Esophagus squamous epithelium (tissue), 4 donors: ENCODE measurements around the gene MRM3.

Experiments used
- POLR2A ChIP-seq, 4 donors: fragments of 450-650 bp; IDR thresholded peaks; one replicate each; pipeline ENCODE4 v1.6.1; 2017; ENCODE audit warnings: antibody characterized with exemption in 4 of 4, mild to moderate bottlenecking in 4 of 4, moderate library complexity in 3 of 4
- TF ChIP-seq, protein P1 (sequence below), 6 experiments: fragments of 450-650 bp in 4 of 6; fragments of 200-600 bp in 2 of 6; sonication (generic) in 2 of 6; IDR thresholded peaks; one replicate each; pipeline ENCODE4 v1.5.1; 2016 to 2019; ENCODE audit warnings: antibody characterized with exemption in 6 of 6, mild to moderate bottlenecking in 4 of 6, moderate library complexity in 4 of 6

DNA sequence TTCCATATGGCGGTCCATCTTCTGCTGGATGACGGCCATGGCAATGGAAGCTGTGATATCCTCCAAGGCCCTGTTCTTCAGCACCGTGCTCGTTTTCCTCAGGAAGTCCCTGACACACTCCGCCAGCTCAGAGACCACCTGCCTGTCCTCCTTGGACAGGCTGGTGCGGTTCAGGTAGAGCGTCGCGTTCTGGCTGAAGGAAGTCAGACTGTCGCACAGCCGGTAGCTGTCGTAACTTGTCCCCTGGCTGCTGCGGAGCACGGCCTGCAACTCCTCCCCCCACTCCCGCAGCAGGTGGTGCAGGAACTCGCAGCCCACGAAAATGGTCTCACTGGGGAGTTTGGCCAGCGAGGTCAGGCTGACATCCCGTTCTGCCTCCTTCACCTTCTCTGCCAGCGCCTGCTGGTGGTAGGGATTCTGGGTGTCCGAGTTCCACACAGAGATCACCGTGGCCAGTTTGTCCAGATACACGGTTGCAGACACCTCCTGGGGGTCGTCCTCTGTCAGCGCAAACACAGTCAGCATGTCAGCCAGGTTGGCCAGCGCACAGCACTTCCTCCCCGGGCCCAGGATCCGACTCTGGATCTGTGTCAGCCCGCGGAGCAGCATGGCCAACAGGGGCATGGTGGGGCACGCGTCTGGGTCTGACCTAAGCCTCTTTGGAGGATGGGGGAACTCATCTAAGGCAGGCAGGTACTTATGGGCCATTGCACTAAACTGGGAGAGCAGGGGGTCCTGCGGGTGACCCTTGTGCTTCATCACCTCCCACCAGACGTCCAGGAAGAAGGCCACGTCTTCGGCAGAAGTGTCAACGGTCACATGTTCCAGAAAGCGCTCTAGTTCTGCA, 35.1 kb upstream of the MRM3 start:
- TF ChIP-seq, protein P1, sequence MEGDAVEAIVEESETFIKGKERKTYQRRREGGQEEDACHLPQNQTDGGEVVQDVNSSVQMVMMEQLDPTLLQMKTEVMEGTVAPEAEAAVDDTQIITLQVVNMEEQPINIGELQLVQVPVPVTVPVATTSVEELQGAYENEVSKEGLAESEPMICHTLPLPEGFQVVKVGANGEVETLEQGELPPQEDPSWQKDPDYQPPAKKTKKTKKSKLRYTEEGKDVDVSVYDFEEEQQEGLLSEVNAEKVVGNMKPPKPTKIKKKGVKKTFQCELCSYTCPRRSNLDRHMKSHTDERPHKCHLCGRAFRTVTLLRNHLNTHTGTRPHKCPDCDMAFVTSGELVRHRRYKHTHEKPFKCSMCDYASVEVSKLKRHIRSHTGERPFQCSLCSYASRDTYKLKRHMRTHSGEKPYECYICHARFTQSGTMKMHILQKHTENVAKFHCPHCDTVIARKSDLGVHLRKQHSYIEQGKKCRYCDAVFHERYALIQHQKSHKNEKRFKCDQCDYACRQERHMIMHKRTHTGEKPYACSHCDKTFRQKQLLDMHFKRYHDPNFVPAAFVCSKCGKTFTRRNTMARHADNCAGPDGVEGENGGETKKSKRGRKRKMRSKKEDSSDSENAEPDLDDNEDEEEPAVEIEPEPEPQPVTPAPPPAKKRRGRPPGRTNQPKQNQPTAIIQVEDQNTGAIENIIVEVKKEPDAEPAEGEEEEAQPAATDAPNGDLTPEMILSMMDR (IDR thresholded peaks at IDR 0.05), result no peak
- no peak for TF ChIP-seq POLR2A (IDR thresholded peaks at IDR 0.05)
